AG04450 (cell line): ENCODE measurements around the gene GPR75. TPM values are rescaled to one million over a fixed set of nuclear protein-coding genes. Genes with fewer than 3 reads are reported as not detected.

Experiments used
- CTCF ChIA-PET: fragments of 300-600, 350-600 bp; formaldehyde crosslinking; extraction: SDS; loops from one replicate; lab custom pipeline; 2022; ENCODE audit warnings: antibody characterized with exemption, inconsistent platforms; lab: Charles Lee
- POLR2A ChIA-PET: fragments of 350-600 bp; formaldehyde crosslinking; extraction: SDS; loops from one replicate; lab custom pipeline; 2021; ENCODE audit warnings: antibody characterized with exemption, inconsistent platforms; lab: Yijun Ruan, JAX
- DNase-seq: peaks from one replicate; pipeline ENCODE4 v3.0.0-alpha.2; 2011; ENCODE audit warnings: low read depth, low spot score
- H3K27ac ChIP-seq: one replicate; pipeline ENCODE4 v1.5.1; 2012; ENCODE audit warnings: low read depth, low read length, control low read depth
- H3K27me3 ChIP-seq: one replicate; pipeline ENCODE4 v1.6.0; 2012; ENCODE audit warnings: low read length; ENCODE audit not compliant: control insufficient read depth, insufficient read depth
- H3K4me3 ChIP-seq: 2 replicates; pipeline ENCODE4 v1.5.1; 2011; ENCODE audit warnings: mild to moderate bottlenecking, low read depth, low read length, control low read depth
- H3K9me3 ChIP-seq: 2 replicates; pipeline ENCODE4 v1.5.1; 2012; ENCODE audit warnings: low read length; ENCODE audit not compliant: control insufficient read depth, insufficient read depth
- polyA plus RNA-seq: library from polyadenylated mRNA; depleted of rRNA; stranded (reverse); fragments of >200 nt; gene quantifications from 2 replicates; pipeline ENCODE4 v1.2.3, GENCODE V29; 2011
- TF ChIP-seq, protein P1 (sequence below): IDR thresholded peaks from 2 replicates; pipeline ENCODE4 v1.5.1; 2011; ENCODE audit warnings: low read depth, low read length, control low read depth, inconsistent platforms

Gene GPR75
- polyA plus RNA-seq, 1 experiment, result 2.0 TPM

DNA sequence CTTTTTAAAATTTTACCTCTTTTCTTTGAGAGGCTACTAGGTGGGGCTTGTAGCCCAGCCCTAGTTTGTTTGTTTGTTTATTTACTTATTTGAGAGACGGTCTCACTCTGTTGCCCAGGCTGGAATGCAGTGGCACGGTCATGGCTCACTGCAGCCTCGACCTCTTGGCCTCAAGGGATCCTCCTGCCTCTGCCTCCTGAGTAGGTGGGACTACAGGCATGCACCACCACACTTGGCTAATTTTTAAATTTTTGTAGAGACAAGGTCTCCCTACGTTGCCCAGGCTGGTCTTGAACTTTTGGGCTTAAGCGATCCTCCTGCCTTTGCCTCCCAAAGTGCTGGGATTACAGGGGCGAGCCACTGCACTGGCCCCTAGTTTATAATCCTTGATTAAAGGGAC, 38.0 kb downstream of the GPR75 start:
- DNase-seq, result no peak
- TF ChIP-seq, protein P1, sequence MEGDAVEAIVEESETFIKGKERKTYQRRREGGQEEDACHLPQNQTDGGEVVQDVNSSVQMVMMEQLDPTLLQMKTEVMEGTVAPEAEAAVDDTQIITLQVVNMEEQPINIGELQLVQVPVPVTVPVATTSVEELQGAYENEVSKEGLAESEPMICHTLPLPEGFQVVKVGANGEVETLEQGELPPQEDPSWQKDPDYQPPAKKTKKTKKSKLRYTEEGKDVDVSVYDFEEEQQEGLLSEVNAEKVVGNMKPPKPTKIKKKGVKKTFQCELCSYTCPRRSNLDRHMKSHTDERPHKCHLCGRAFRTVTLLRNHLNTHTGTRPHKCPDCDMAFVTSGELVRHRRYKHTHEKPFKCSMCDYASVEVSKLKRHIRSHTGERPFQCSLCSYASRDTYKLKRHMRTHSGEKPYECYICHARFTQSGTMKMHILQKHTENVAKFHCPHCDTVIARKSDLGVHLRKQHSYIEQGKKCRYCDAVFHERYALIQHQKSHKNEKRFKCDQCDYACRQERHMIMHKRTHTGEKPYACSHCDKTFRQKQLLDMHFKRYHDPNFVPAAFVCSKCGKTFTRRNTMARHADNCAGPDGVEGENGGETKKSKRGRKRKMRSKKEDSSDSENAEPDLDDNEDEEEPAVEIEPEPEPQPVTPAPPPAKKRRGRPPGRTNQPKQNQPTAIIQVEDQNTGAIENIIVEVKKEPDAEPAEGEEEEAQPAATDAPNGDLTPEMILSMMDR, result no peak
- ChIA-PET CTCF (no interaction called here), POLR2A (no interaction called here)
- Histone ChIP-seq H3K27me3 (no peaks in the 10 kb centered on the region), H3K9me3 (no peaks in the 10 kb centered on the region), H3K27ac (no peak overlapping the region), H3K4me3 (no peak overlapping the region)

DNA sequence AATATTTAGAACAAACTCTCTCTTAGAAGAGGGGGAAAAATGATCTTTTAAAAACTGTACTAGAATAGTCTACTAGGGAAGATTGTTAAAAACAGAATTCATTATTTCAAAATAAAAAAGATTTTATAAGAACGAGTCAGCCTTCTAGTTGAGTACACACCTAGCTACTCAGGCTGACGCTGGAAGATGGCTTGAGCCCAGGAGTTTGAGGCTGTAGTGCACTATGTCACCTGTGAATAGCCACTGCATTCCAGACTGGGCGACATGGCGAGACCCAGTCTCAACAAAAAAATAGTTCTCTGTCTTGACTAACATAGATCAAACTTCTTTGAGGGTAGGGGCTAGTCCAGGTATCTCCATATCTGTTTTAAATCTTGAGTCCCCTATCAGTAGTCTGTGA, 39.1 kb downstream of the GPR75 start:
- no peak for DNase-seq

DNA sequence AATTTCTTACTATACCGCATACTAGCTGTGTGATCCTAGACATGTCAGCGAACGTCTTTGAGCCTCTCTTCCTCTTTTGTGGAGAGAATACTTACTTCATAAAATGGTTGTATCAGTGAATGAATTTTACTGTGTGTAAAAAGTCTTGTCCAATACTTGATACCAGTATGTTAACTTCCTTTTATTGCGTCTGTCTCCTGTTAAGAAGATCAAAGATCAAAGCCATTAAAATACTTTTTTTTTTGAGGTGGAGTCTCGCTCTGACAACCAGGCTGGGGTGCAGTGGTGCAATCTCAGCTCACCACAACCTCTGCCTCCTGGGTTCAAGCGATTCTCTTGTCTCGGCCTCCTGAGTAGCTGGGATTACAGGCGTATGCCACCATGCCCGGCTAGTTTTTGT, 39.7 kb downstream of the GPR75 start:
- ChIA-PET CTCF (no interaction called here), POLR2A (no interaction called here)
- Histone ChIP-seq H3K4me3 (no peak overlapping the region), H3K27me3 (no peaks in the 10 kb centered on the region), H3K27ac (no peak overlapping the region), H3K9me3 (no peaks in the 10 kb centered on the region)
- TF ChIP-seq, protein P1, result no peak
- DNase-seq, result no peak

More for the DNA sequence above, 39.1 kb downstream of the GPR75 start:
- ChIA-PET CTCF (no interaction called here), POLR2A (no interaction called here)
- H3K4me3 ChIP-seq, result no peak overlapping the region
- TF ChIP-seq, protein P1, result no peak
- no peaks in the 10 kb centered on the region for H3K27me3 ChIP-seq
- no peaks in the 10 kb centered on the region for H3K9me3 ChIP-seq
- no peak overlapping the region for H3K27ac ChIP-seq

DNA sequence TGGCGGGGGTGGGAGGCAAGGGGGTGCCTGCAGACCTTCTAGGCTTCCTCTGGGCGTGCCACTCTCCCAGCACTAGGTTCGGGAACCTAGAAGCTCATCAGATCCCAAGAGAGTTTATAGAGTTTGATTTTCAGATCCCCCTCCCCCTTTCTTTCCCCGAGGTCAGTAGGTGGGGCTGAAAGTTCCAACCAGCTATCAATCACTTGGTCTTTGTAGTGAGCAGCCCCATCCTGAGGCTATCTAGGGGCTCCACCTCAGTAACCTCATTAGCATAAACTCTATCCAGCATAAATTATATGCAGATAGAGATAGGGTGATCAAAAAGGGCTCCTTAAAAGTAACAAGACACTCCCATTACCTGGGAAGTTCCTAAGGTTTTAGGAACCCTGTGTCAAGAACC, 40.1 kb downstream of the GPR75 start:
- Histone ChIP-seq H3K27ac (no peak overlapping the region), H3K9me3 (no peaks in the 10 kb centered on the region), H3K4me3 (no peak overlapping the region), H3K27me3 (no peaks in the 10 kb centered on the region)
- TF ChIP-seq, protein P1, result no peak
- CTCF ChIA-PET, result no interaction called here
- POLR2A ChIA-PET, result no interaction called here
- DNase-seq, result no peak

DNA sequence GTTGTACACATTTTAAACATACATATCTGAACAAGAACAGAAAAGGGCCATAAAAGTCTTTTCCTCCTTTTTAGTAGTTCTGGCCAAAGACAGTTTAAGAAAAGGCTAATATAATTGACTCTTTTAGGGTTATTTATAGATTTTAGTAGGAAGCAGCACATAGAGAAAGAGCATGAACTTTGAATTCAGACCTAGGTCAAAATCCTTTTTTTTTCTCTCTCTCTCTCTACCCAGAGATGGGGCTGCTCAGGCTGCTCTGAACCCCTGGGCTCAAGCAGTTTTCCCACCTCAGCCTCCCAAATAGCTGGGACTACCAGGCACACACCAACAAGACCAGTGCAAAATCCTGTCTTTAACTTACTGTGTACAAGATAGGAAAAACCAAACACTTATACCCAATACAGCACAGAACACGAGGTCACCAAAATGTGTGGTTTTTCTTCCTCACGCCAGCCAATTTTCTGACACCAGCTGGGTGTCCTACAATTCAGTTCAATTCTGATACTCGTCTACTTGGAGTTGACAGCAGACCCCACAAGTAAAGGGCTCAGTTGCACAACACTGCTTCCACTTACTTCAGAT, 40.8 kb downstream of the GPR75 start:
- H3K9me3 ChIP-seq, result no peaks in the 10 kb centered on the region
- POLR2A ChIA-PET, result no interaction called here
- H3K27ac ChIP-seq, result no peak overlapping the region
- TF ChIP-seq, protein P1, result no peak
- H3K4me3 ChIP-seq, result no peak overlapping the region
- H3K27me3 ChIP-seq, result no peaks in the 10 kb centered on the region
- no peak for DNase-seq
- CTCF ChIA-PET, result no interaction called here
